GM18499 (cell line): ENCODE measurements around the gene HIPK2.
"Not testable (repeated sequence)": the region's sequence is repeated elsewhere in the genome, so short reads cannot be mapped to it uniquely, and the experiment has no call there.

ENCODE experiments used
- ATAC-seq: cut with Tn5 transposase; IDR thresholded peaks from one replicate; pipeline ENCODE4 v1.9.1; 2021; ENCODE audit warnings: moderate number of reproducible peaks; ENCODE audit not compliant: insufficient read depth, unreplicated experiment

The HIPK2 gene

DNA sequence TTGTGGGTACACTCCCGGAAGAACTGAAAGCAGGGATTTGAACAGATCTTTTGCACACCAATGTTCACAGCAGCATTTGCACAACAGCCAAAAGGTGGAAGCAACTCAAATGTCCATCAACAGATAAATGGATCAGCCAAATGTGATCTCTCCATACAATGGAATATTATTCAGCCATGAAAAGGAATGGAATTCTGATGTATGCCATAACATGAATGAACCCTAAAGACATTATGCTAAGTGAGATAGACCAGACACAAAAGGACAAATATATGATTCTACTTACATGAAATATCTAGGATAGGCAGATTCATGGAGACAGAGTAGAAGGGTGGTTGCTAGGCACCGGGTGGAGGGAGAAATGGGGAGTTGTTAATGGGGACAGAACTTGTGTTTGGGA lies 217.6 kb downstream of the HIPK2 start:
- no peak for ATAC-seq

DNA sequence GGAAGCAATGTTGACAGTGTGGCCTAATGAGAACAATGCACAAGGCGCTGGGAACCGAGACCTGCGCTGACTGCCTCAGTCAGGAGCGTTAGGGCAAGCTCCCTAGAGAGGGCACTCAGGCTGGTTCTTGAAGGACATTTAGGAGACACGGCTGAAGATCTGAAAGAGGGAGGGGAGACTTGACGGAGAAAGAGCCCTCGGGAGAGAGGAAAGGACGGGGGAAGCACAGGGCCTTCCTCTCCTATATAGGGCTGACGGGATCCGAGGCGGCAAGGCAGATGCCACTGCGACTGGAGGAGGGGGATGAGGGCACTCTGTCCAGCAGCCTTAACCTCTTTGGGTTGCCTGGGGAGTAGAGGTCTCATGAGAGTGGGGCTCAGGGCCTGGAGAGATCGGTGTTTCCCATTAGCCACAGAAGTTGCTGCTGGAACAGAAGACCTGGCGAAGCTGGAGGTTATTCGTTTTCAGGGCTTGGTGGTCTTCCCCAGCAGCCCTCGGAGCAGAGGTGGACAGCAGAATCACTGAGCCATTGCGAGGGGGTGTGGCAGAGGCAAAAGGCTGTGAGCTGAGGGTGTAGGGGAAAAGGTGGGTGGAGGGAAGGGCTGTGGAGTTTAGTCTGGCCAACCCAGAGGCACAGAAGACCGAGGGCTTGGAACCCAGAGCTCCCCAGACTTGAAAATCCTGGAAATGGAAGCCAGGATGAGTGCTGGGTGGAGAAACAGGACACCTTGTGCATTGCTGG lies 218.3 kb downstream of the HIPK2 start:
- ATAC-seq = no peak

DNA sequence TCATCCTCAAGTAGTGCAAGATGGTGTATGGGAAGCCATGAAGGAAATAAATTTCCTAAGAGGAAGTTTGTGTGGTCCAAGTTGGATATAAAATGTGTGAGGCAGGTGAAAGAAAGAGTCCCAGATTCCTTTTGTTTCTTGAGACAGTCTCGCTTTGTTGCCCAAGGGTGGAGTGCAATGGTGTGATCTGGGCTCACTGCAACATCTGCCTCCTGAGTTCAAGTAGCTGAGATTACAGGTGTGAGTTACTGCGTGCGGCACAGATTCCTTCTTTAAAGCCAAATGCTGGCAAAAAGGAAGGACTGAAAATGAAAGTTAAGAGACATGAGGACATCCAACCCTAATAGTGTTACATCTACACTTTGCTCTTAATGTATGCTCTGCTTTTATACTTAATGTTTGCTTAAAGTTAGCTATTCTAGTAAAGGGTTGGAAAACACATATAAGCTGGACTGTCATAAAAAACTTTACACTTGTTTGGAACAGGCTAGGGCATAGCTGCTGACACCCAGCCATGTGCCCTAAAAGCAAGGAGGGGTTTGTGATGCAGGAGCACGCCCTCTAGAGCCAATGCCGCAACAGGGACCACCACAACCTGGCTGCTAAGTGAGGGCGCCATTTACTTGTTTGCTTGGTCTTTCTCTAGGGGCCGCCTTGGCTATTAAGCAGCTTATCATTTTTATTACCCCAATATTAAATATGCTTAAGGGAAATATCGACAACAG lies 219.8 kb downstream of the HIPK2 start:
- ATAC-seq = no peak

DNA sequence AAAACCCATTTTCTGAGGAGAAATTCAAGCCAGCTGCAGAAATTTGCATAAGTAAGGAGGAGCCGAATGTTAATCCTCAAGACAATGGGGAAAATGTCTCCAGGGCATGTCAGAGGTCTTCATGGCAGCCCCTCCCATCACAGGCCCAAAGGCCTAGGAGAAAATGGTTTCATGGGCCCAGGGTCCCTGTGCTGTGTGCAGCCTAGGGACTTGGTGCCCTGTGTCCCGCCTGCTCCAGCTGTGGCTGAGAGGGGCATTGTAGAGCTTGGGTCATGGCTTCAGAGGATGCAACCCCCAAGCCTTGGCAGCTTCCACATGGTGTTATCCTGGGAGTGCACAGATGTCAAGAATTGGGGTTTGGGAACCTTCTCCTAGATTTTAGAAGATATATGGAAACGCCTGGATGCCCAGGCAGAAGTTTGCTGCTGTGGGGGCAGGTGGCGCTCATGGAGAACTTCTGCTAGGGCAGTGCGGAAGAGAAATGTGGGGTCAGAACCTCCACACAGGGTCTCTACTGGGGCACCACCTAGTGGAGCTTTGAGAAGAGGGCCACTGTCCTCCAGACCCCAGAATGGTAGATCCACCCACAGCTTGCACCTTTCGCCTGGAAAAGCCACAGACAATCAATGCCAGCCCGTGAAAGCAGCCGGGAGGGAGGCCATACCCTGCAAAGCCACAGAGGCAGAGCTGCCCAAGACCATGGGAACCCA lies 223.7 kb downstream of the HIPK2 start:
- ATAC-seq = not testable (repeated sequence)

DNA sequence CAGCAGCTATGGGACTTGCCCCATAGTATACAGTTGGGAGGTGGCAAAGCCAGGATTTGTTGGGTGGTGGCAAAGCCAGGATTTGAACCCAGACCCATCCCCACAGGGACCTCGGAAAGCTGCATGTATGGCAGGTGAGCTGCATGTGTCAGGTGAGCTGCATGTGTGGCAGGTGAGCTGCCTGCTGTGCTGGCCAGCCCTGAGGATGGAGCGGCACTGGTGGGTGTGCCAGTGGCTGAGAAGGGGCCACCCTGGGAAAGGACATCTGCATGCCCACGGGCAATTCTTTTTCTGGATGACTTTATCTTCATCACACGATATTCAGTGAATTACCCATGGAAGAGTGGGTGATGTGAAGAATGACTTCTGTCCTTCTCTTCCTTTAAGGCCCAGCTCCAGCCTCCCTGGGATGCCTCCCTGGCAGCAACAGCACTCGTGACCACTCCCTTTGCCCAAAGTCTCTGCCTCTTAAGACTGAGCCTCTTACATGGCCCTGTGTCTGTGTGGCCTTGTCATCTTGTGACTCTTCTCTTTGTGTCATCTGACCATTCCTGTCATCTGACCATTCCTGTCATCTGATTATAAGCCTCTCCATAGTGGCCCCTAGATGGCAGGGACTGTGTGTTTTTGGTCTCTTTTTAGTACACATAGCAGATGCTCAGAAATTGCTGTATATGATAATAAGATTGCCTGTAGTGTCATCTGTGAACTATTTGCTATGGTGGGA lies 229.3 kb downstream of the HIPK2 start:
- ATAC-seq = no peak

DNA sequence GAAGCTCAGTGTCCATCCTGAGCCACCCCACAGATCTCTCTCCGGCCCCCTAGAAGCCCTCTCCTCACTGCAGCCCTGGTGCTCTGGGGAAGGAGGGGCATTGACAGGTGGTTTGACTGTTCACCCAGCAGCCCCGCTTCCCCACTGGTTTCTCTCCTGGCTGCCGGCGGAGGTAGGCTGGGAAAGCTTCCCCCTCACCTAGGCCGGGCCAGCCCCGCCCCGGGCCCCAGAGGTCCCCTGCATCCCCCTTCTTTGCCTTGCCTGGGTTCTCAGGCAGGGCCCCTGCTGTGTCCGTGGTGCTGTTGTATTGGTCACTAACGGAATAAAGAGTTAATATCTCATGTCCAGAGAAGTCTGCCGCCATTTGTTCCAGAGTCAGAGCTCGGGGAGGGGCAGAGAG lies 233.2 kb downstream of the HIPK2 start:
- ATAC-seq = no peak

DNA sequence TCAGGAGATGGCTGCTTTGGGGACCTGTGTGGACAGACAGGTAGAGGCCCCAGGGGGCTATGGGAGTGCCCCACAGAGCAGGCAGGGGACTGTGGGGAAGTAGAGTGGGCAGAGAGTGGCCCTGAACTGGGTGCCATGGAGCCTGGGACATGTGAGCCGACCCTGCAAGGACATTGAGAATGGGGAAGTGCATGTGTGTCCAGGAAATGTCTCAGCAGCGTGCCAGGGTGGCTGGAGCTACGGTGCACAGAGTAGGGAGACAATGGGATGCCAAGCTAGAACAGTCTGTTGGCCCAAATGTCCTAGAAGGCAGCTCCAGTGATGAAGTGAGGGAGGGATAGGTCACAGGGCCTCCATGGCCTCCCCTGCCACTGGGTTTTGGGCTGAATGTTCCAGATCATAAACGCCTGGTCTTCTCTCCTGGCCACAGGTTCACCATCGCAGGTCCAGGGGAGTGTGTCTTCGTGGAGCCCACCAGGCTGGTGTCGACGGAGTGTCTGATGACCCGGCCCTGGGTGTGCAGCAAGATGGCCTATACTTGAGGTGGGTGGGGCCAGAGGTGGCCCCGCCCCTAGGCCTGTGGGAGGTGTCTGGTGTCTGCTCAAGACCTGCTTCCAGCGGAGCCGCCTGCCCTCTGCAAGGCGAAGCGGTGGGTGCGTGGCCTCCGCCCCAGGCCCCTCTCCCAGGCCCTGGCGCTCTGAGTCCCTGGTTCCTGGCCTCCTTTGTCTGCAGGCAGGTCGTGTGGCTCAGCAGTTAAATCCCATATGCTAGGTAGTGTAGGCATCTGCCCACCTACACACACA lies 233.8 kb downstream of the HIPK2 start:
- ATAC-seq = no peak

DNA sequence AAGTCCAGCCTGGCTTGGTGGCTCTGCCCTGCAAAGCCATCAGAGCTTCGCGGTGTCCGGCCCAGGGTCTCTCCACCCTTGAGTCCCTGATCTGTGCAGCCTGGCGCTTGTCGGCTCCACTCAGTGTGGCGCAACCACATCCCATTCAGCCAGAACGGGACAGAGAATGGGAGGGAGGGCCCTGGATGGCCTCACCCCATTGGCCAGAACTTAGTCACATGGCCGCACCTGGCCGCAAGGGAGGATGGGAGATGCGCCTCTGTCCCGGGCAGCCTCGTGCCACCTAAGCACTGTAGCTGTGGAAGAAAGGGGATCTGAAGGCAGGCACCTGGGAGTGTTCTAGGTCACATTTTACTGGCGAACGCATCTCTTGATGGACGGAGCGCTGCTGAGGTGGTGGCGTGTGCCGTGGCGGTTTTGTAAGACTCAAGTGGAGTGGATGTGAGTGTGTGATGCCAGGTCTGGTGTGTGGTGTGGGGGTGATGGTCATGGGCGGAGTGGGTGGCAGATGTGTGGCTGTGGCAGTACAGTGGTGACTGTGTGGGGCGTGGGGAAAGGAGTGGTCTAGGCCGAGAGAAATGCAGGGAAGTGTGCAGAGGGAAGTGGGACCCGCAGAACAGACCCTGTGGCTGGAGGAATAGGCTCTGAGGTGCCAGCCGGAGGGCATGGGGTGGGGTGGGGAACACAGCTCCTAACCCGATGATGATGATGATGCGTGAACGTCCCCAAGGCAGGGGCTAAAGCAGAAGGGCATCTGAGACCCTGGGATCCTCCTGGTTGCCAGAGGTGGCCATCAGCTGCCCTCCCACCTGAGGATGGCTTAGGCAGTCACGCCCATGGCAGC lies 235.3 kb downstream of the HIPK2 start:
- no peak for ATAC-seq

DNA sequence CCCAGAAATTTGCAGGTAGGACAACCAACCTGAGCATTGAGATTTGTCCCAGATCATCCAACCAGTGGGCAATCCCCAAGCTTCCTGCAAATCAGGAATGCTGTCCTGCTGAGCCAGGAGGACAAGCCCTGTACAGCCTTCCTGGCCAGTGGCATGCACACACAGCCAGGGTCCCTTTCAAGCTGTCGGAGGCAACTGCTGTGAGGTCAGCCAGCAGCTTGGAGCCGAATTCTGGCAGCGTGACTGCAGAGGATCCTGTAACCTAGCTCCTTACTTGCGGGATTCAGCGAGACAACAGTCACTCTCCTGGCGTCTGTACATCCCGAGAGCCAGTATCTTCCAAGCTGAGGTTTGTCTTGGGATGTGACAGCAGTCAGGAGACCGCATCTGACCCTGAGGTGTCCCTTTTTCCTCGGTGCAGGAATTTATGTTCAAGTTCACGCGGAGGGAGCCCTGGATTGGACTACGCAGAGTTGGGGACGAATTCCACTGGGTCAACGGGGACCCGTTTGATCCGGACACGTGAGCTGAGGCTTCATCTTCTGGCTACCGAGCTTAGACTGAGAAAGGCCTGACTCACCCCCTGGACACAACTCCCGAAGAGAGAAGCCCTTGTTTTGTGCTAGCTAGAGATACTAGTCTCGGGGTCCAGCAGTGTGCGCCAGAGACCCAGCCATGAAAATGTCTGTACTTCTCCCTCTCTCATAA lies 236.0 kb downstream of the HIPK2 start:
- ATAC-seq = no peak

DNA sequence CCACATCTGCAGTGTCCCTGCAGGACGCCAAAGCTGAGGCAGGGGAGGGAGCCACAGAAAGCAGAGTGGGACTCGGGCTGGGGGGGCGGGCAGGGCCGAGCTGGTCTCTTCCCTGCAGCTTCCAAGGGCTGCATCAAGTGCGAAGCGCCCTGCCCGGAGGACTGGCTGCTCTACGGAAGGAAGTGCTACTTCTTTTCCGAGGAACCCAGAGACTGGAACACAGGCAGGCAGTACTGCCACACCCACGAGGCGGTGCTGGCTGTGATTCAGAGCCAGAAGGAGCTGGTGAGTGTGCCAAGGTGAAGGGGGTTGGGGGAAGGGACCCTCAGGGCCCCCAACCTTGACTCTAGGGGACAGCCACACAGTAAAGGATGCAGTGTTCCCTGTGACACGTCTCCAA lies 237.6 kb downstream of the HIPK2 start:
- ATAC-seq = no peak

DNA sequence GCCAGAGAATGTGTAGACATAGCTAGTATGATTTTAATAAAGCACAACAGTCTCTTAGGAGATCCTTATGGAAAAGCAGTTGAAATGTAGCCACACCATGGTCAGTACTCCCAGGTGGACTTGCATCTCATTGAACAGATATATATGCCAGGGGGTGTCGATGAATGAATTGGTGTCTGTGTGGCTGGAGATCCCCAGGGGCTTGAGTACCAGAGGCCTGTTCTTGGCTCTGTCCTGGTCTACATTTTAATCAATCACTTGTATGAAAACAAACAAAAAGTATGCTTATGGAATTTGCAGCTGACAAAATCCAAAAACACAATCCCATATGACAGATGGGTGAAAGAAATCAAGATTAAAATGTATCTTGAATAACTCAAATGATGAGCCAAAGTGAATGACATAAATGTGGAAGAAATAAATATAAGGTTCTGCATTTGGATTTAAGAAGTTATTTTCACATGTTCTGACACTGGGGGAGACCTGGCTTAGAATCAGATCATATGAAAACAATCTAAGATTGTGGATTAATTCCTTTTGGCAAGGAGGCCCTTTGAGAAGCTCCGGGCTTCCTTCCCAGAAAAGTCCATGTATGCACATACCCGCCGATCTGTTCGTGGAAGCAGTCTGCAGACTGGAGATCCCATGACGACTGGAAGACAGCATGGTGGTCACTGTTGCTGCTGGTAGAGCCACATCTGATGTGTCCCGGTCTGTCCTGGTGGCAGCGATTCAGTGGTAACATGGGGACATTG lies 238.7 kb downstream of the HIPK2 start:
- no peak for ATAC-seq

DNA sequence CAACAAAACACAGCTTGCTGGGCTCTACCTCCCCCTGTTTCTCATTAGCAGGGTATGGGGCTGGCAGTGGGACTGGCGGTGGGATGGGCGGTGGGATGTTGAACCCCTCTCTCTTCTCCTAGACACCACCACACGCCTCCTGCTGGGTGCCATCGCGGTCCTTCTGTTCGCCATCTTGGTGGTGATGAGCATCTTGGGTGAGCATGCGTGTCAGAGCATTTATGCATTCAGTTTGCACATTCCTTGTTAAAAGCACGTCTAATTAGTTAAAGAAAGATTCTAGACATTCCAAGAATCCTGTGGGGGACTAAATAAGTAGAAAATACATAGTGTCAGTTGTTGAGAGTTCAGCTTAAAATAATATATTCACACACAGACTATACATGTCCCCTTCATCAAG lies 241.6 kb downstream of the HIPK2 start:
- no peak for ATAC-seq

DNA sequence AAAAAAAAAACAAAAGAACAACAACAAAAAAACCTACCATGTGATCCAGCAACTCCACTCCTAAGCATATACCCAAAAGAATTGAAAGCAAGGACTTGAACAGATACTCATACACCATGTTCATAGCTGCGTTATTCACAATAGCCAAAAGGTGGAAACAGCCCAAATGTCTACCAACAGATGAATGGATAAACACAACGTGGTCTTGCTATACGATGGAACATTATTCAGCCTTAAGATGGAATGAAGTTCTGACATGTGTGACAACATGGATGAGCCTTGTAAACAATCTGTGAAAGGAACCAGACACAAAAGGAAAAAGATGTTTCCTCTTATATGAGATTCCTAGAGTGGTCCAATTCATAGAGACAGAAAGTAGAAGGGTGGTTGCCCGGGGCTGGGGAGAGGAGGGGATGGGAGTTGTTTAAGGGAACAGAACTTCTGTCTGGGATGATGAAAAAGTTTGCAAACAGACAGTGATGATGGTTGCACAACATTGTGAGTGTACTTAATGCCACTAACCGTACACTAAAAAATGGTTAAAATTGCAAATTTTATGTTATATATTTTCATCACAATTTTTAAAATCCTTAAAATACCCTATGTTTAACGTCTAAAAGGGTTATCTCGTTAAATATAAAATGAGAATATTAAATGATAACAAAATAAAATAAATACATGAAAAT lies 242.7 kb downstream of the HIPK2 start:
- ATAC-seq = no peak

DNA sequence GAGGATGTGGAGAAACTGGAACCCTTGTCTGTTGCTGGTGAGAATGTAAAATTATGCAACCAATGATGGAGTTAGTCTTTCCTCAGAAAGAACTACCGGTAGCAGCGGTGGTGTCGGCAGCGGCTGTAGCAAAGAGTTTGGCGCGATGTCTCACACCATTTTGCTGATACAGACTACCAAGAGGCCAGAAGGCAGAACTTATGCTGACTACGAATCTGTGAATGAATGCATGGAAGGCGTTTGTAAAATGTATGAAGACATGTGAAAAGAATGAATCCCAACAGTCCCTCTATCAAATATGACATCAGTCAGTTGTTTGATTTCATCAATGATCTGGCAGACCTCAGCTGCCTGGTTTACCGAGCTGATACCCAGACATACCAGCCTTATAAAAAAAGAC lies 243.7 kb downstream of the HIPK2 start:
- no peak for ATAC-seq

DNA sequence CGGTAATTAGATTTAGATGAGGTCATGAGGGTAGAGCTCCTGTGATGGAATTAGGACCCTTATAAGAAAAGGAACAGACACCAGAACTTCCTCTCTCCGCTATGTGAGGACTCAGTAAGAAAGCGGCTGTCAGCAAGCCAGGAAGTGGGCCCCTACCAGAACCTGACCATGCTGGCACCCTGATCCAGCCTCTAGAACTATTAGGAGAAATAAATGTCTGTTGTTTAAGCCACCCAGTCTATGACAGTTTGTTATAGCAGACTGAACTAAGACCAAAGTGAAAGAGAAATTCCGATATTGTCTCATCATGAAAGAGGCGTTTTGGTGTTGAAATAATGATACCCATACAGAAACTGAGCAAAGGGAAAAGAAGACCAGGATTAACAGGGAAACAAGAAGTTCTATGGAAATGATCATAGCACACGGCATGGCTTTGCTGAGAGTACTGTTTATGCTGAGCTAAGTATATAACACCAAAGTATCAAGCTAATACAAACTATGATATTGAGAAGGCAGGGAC lies 245.1 kb downstream of the HIPK2 start:
- ATAC-seq = no peak

DNA sequence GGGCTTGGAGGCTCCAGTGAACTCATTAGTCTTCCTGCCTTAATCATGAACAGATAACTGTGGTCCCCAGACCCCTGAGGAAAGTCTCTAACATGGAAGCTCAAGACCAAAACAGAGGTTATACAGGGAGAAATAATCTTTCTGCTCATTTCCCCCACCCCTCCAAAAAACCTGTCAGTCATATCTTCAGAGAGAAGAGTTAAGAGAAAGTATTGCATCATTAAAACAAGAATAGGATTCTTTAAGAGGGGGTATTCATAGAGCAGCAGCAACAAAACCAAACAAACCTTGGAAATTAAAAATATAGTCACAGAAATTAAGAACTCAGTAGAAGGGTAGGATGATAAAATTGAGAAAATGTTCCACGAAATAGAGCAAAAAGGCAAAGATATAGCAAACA lies 246.7 kb downstream of the HIPK2 start:
- ATAC-seq = no peak
